BJ (cell line): ENCODE results near the gene MYLK. TPM values are rescaled to one million over a fixed set of nuclear protein-coding genes. Genes with fewer than 3 reads are reported as not detected.

ENCODE experiments used
- CTCF ChIA-PET: fragments of 350-600 bp; formaldehyde crosslinking; extraction: SDS; loops from one replicate; lab custom pipeline; 2021; ENCODE audit warnings: antibody characterized with exemption, inconsistent platforms; lab: Yijun Ruan, JAX
- POLR2A ChIA-PET: fragments of 300-600 bp; sonication (Branson Sonifier 250); formaldehyde crosslinking; extraction: SDS; loops from one replicate; lab custom pipeline; 2021; ENCODE audit warnings: antibody characterized with exemption; lab: Charles Lee
- DNase-seq: peaks from one replicate; pipeline ENCODE4 v3.0.0-alpha.2; 2011; ENCODE audit warnings: low read depth
- H3K27me3 ChIP-seq: 2 replicates; pipeline ENCODE4 v1.6.0; 2011; ENCODE audit warnings: low read length; ENCODE audit not compliant: control insufficient read depth, insufficient read depth
- H3K36me3 ChIP-seq: 2 replicates; pipeline ENCODE4 v1.5.1; 2011; ENCODE audit warnings: low read length; ENCODE audit not compliant: control insufficient read depth, insufficient read depth
- H3K4me3 ChIP-seq: 2 replicates; pipeline ENCODE4 v1.5.1; 2011; ENCODE audit warnings: low read depth, mild to moderate bottlenecking, control low read depth, low read length
- CTCF ChIP-seq: IDR thresholded peaks from 2 replicates; pipeline ENCODE4 v1.5.1; 2011; ENCODE audit warnings: low read depth, mild to moderate bottlenecking, control low read depth, inconsistent platforms, low read length, moderate library complexity; ENCODE audit not compliant: insufficient read depth
- polyA plus RNA-seq: library from polyadenylated mRNA; depleted of rRNA; stranded (reverse); fragments of >200 nt; gene quantifications from 2 replicates; pipeline ENCODE4 v1.2.3, GENCODE V29; 2011

The MYLK gene
- polyA plus RNA-seq, 1 experiment: 734 TPM

- TF ChIP-seq CTCF: no peak
- POLR2A ChIA-PET: no interaction called here
- Histone ChIP-seq H3K36me3 (peaks cover 45% of the 10 kb centered on the region), H3K27me3 (no peaks in the 10 kb centered on the region), H3K4me3 (no peak overlapping the region)
- DNase-seq: no peak
- CTCF ChIA-PET: interaction anchor here (0.9 to 2.1 kb wide), 4 partner anchors 15 to 37 kb away, joined by 3 to 5 read pairs (median 4); no protein-coding TSS in a partner anchor
Observed at GRCh38 chr3:123679712-123680386, 204.3 kb downstream of the MYLK start.

- Histone ChIP-seq H3K4me3 (no peak overlapping the region), H3K36me3 (peaks cover 52% of the 10 kb centered on the region), H3K27me3 (no peaks in the 10 kb centered on the region)
- DNase-seq: peak; percentile 85
- POLR2A ChIA-PET: no interaction called here
- no peak for TF ChIP-seq CTCF
- CTCF ChIA-PET: interaction anchor here (0.8 kb wide), 1 partner anchor 26 kb away, joined by 5 read pairs; no protein-coding TSS in a partner anchor
Observed at GRCh38 chr3:123678108-123678511, 206.0 kb downstream of the MYLK start.

GRCh38 chr3:123672429-123673146 lies 211.5 kb downstream of the MYLK start:
- TF ChIP-seq CTCF: no peak
- CTCF ChIA-PET: interaction anchor here (1.0 to 2.1 kb wide), 2 partner anchors 12 to 20 kb away, joined by 3 to 5 read pairs; no protein-coding TSS in a partner anchor
- Histone ChIP-seq H3K4me3 (no peak overlapping the region), H3K27me3 (no peaks in the 10 kb centered on the region), H3K36me3 (peaks cover 42% of the 10 kb centered on the region)
- DNase-seq: no peak
- POLR2A ChIA-PET: interaction anchor here (0.6 kb wide), 1 partner anchor 15 kb away, joined by 3 read pairs; no protein-coding TSS in a partner anchor

- peaks cover 49% of the 10 kb centered on the region for H3K36me3 ChIP-seq
- POLR2A ChIA-PET: no interaction called here
- no peaks in the 10 kb centered on the region for H3K27me3 ChIP-seq
- H3K4me3 ChIP-seq: no peak overlapping the region
- no peak for TF ChIP-seq CTCF
- DNase-seq: no peak
- CTCF ChIA-PET: interaction anchor here (1.3 kb wide), 1 partner anchor 19 kb away, joined by 3 read pairs; no protein-coding TSS in a partner anchor
Observed at GRCh38 chr3:123670743-123671142, 213.4 kb downstream of the MYLK start.

GRCh38 chr3:123668906-123669305 lies 215.2 kb downstream of the MYLK start:
- H3K27me3 ChIP-seq: no peaks in the 10 kb centered on the region
- peaks cover 46% of the 10 kb centered on the region for H3K36me3 ChIP-seq
- ChIA-PET CTCF (no interaction called here), POLR2A (no interaction called here)
- DNase-seq: no peak
- TF ChIP-seq CTCF: no peak
- H3K4me3 ChIP-seq: no peak overlapping the region
